Activated T-cell treated with anti-CD3 and anti-CD28 coated beads for 48 hours (primary cell): ENCODE results near the gene BNIP1.
"Not testable (repeated sequence)": the region's sequence is repeated elsewhere in the genome, so short reads cannot be mapped to it uniquely, and the experiment has no call there.

Experiments used
- DNase-seq: peaks from one replicate; pipeline ENCODE4 v3.0.0-alpha.2; 2020; ENCODE audit warnings: low read depth

BNIP1 gene

DNA sequence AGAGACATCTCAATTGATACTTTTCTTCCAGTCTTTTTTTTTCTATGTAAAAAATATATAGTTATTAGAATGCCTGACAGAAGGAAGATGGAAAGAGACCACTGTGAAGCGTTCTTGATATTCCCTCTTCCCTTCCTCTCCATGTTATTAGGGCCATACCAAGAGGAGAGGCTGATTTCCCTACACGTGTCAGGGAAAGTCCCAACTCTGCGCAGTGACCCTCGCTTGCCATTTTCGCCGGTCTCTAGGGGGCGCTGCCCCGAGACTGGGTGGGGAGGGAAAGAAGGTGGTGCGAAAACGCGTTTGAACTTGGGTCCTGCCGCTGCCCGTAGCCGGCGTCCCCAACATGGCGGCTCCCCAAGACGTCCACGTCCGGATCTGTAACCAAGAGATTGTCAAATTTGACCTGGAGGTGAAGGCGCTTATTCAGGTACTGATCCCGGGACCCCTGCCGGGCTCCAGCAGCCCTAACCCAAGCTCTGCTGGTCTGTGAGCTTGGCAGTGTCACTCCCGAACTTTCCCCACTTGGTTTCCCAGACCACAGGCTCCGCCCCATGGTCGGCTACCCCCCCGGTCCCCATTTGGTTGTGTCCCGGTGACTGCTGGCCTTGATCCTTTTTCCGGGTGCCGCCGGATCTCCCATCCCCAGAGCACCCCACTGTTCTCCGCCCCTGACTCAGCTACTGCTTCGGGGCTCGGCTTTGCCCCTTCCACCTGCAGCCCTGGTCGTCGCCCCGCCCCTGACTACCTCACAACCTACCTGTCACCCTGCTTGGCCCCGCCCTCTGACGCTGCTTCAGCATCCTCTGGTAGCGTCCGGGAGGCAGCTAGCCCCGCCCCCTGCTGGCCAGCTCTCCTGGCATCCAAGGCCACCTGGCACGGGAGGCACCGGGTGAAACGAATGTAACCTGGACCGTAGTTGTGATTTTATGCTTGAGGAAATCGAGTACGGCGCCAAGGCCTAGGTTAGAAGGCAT is at the start of gene BNIP1:
TSS of gene BNIP1 (plus strand) at position 332 of the 977 bp plus-strand sequence. CDS start at position 347, 15 bp downstream.
- DNase-seq: peak; percentile 94

DNA sequence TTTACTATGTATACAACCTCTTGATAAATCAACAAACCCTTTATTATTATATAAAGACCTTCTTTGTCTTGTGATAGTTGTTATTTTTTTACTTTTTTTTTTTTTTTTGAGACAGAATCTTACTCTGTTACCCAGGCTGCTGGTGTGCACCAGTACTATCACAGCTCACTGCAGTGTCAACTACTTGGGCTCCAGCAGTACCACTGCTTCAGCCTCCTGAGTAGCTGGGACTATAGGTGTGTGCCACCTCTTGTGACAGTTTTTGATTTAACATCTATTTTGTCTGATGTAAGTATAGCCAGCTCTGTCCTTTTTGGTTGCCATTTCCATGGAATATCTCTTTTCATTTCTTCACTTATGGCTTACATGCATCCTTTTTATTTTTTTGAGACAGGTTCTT is 45.5 kb upstream of the BNIP1 start:
- no peak for DNase-seq

GRCh38 chr5:173099461-173099860 is 44.9 kb upstream of the BNIP1 start:
- no peak for DNase-seq

DNA sequence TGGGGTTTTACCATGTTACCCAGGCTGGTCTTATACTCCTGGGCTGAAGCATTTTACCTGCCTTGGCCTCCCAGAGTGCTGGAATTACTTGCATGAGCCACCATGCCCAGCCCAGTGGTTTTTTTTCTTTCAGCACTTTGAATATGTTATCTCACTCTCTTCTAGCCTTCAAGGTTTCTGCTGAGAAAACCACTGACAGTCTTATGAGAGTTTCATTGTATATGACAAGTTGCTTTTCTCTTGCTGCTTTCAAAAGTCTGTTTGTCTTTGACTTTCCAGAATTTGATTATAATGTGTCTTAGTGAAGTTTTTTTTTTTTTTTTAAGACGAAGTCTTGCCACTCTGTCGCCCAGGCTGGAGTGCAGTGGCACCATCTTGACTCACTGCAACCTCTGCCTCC is 43.1 kb upstream of the BNIP1 start:
- no peak for DNase-seq

DNA sequence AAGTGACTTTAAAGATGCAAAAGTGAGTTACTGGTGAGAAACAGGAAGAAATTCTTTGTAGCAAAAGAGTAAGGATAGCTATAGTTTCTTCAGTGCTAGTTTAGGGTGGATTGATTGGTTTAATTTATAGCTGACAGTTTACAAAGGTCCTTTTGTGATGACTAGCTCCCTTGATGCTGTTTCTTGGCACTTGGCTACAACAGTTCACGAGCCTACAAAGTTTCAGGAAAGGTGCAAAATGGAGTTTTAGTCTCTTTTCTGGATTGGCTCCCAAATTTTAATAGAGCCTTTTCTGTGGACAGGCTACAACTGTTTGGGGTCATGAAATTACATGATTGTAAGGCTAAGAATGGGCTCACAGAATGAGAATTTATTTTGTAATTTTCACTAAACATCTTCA is 40.9 kb upstream of the BNIP1 start:
- DNase-seq: no peak

GRCh38 chr5:173108914-173109313 is 35.4 kb upstream of the BNIP1 start:
- DNase-seq: no peak

DNA sequence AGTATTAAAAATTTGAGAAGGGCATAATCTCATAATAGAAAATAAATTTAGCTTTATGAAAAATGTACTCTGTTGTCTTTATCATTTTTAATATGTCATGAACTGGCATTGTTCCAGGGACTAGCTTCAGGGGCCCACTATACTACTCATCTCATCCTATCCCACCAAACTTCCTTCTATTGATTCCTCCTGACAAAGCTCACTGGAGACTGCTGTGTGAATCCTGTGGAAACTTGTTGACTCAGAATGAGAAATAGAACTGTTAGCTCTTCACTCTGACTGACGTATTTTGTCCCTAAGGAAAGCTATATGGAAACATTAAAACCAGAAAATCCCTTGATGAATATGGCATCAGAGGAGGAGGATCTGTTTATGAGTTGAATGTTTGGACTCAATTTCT is 29.8 kb upstream of the BNIP1 start:
- no peak for DNase-seq

- DNase-seq: no peak
These were observed 24.6 kb upstream of the BNIP1 start for GRCh38 chr5:173119719-173120118.

DNA sequence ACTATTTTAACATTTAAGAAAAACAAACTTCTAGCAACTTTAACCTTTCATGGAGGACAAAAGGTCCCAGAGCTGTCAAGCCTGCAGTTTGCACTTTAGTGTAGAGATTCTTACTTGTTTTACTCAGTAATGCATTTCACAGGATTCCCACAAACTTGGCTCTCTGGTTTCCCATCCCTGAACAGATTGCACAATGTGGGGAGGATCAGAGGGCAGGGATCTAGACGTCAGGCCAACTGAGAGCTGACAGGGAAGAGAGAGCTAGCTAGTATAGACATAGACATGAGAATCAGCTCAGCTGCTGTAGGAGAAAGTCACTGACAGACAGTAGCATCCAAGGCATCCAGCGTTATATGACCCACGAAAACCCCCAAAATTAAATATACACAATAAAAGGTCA is 20.9 kb upstream of the BNIP1 start:
- no peak for DNase-seq

GRCh38 chr5:173132166-173132565 is 12.2 kb upstream of the BNIP1 start:
- not testable (repeated sequence) for DNase-seq

DNA sequence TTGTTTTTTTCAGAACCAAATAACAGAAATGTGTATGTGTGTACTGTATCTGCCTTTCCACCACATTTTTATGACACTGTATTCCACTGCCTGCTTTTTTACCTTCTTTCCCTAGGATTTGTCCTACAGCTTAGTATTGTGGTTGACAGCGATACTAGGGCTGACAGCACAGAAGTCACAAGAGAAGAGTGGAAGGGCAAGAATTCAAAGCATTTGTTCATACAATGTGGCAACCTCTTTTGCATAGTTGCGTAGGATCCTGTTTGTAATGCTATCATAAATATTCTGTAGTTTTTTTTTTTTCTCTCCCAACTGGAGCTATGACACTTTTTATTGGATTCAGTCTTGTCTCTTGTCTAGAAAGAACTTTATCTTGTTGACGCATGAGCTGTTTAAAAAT is 5.6 kb upstream of the BNIP1 start:
- DNase-seq: no peak

DNA sequence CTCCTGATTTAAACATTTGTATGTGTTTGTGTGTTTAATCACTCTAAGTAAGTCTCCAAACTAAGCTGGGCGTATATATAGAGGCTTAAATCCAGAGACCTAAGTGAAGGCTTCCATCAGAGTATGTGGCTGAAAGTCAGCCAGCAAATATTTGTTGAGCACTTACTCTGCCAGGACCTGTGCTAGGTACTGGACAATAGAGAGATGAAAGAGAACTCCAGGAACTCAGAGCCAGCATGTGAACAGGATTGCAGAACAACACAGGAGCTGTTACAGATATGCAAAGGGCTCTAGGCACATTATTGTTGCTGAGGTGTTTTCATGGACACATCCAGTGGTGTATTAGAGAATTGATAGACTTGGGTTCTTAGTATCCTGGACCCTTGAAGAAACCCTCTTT is 4.7 kb upstream of the BNIP1 start:
- no peak for DNase-seq

GRCh38 chr5:173140769-173141168 is 3.6 kb upstream of the BNIP1 start:
- no peak for DNase-seq

DNA sequence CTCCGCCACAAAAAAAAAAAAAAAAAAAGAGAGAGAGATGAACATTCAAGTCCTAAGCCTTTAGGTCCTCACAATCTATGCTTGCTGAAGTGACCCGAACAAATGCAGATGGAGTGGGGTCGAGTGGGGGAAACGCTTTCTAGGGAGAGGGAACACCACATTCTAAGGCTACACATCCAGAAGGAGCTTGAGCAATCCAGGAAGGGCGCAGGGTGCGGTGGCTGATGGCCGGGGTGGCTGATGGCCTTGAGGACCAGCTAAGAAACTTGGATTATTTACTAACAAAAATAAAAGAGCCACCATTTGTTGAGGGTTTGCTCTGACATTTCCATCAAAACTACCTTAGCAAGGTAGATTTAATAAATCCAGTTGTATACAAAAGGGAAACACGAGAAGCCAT is 764 bp upstream of the BNIP1 start:
- no peak for DNase-seq

DNA sequence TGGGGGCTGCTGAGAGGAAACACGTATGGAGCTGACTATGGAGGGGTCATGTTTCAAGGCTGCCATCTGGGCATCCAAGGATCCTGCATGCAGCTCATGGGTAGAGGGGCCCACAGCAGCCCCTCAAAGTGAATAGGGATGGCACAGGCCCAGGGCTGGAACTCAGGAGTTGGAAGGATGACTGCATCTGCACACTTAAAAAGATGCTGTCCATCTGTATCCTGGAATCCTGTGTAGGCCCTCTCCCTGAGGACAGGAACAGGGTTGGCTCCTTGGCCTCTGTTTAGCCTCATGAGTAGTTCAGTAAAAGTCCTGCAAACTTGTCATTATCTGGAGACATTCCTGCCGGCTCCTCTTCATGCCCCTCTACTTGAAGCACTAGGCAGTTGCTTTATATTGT is 4.0 kb downstream of the BNIP1 start:
- DNase-seq: no peak

- DNase-seq: no peak
These were observed 8.2 kb downstream of the BNIP1 start for GRCh38 chr5:173152547-173152946.

DNA sequence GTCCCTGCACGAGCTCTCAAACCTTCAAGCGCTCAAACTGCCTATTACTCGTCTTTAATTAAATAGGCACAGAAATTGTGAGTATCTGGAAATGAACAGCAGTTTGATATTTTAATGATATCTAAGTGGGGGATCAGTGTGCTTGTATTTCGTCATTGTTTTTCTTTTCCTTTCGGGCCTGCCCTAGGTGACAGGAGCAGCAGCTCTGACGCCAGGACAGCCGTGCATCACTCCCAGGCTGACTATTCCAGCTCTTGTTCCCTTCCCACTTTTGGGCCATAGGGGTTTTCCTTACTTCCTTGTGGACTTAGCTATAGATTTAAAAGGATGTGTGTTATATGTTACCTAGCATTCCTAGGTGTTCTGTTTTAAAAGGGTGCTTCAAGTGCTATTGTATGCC is 9.5 kb downstream of the BNIP1 start:
- DNase-seq: no peak

- not testable (repeated sequence) for DNase-seq
These were observed 10.3 kb downstream of the BNIP1 start for GRCh38 chr5:173154619-173155018.

DNA sequence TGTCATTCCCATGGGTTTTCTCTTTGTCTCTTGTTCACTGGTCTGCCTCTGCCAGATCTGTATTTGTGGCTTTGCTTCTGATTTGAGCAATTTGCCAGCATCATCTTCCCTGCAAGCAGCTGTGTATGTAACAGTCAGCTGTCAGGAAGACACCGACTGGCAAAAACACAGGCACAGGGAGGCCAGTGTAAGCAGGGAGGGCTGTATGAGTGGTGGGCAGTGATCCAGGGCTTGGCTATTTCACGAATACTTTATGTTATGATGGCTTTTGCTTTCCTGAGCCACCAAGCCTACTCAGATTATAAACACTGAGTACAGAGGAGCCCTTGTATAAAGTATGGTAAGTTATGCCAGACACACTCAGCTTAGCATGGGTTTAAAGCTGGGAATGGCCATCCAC is 11.6 kb downstream of the BNIP1 start:
- no peak for DNase-seq

DNA sequence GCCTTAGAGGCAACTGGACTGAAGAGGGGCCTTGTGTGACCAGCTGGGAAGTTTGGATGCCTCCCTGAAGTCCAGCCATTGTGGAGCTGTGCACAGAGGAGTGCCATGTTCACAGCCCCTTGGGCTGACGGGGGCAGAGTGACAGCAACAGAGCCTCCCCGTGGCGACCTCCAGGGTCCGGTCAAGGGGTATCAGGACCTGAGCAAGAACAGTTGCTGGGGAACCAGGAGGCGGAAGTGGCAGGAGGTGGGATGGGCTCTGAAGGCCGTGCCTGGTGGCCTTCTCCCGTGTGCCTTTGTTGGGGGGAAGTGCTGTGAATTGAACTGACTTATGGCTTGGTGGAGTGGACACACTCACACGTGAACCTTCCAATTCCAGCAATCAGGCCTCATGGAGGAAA is 14.0 kb downstream of the BNIP1 start:
- no peak for DNase-seq

DNA sequence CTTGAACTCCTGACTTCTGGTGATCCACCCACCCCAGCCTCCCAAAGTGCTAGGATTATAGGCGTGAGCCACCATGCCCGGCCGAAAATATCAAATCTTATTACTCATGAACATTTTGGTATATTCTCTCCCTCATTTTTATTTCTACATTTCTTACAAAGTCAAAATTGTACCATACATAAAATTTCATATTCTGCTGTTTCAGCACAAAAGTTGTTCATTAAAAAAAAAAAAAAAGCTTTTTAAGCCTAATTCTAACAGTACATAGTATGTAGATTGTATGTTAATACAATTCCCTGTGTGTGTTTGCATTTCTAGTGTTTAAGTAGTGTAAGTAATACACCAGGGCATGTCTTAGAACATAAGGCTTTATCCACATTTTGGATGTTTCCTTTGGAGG is 14.9 kb downstream of the BNIP1 start:
- no peak for DNase-seq

- DNase-seq: no peak
These were observed 16.8 kb downstream of the BNIP1 start for GRCh38 chr5:173161148-173161547.

DNA sequence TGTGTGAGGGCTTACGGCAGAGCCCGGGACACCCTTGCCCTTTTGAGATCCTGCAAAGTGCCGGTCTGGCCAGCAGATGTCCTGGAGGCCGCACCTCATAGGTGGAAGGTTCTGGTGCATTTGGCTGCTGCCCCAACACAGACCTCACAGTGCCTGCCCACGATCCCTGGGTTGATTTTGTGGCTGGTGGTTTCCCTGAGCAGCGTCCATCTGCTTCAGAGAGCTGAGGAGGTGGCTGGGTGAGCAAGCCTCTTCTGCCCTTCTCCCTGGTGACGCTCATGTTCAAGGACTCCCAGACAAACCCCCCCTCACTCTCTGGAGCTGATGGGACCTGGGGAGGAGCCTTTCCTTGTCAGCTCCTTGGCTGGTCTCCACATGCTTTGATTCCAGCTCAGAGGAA is 18.9 kb downstream of the BNIP1 start:
- DNase-seq: no peak
